OCI-LY3 (cell line): Measurements from ENCODE around the gene ADIPOR2.

Source experiments
- CTCF ChIP-seq: fragments of 200-600, 300-600 bp; sonication (generic); IDR thresholded peaks from 2 replicates; pipeline ENCODE4 v1.5.1; 2014; ENCODE audit warnings: antibody characterized with exemption, low read length, low read depth
- EZH2phosphoT487 ChIP-seq: fragments of 200-600 bp; shearing (Covaris generic); IDR thresholded peaks from 2 replicates; pipeline ENCODE4 v1.6.1; 2018; ENCODE audit warnings: antibody characterized with exemption, mixed run types, low read depth

- TF ChIP-seq CTCF (no peak), EZH2phosphoT487 (no peak)
These were observed 75.2 kb downstream of the ADIPOR2 start for GRCh38 chr12:1766110-1766509.
